Activated T-cell treated with anti-CD3 and anti-CD28 coated beads for 24 hours (primary cell): ENCODE data around the gene FAM20A.

ENCODE experiments used
- DNase-seq: peaks from one replicate; pipeline ENCODE4 v3.0.0-alpha.2; 2020; ENCODE audit warnings: low read depth

FAM20A gene

GRCh38 chr17:68491381-68492231 is 109.6 kb downstream of the FAM20A start:
- DNase-seq, result no peak

- DNase-seq, result no peak
Observed at GRCh38 chr17:68489919-68490318, 111.2 kb downstream of the FAM20A start.
